ENCODE data around the gene SLAIN1. TPM values are rescaled to one million over a fixed set of nuclear protein-coding genes. Genes with fewer than 3 reads are reported as not detected.

Gene SLAIN1
- total and polyA plus RNA-seq, 10 donors: 8.7 to 32.6 (median 17.0) TPM

GRCh38 chr13:77728265-77729125 is 31.0 kb downstream of the SLAIN1 start:
- no peak overlapping the region for H3K4me3 ChIP-seq
- H3K27me3 ChIP-seq (replicated peaks in 1 of 7): no peaks in the 10 kb centered on the region
- H3K27ac ChIP-seq: no peak overlapping the region
- no peak for TF ChIP-seq POLR2AphosphoS5 (IDR thresholded peaks at IDR 0.05)
- TF ChIP-seq, protein P1, sequence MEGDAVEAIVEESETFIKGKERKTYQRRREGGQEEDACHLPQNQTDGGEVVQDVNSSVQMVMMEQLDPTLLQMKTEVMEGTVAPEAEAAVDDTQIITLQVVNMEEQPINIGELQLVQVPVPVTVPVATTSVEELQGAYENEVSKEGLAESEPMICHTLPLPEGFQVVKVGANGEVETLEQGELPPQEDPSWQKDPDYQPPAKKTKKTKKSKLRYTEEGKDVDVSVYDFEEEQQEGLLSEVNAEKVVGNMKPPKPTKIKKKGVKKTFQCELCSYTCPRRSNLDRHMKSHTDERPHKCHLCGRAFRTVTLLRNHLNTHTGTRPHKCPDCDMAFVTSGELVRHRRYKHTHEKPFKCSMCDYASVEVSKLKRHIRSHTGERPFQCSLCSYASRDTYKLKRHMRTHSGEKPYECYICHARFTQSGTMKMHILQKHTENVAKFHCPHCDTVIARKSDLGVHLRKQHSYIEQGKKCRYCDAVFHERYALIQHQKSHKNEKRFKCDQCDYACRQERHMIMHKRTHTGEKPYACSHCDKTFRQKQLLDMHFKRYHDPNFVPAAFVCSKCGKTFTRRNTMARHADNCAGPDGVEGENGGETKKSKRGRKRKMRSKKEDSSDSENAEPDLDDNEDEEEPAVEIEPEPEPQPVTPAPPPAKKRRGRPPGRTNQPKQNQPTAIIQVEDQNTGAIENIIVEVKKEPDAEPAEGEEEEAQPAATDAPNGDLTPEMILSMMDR (IDR thresholded peaks at IDR 0.05 in 8 of 11, conservative IDR thresholded peaks at IDR 0.05 in 3 of 11): no peak
- 86 to 90% (median 87%) methylated on average over 5 of the region's 5 CpGs for WGBS, 5 donors
- intact Hi-C loops (cut with DNase I; ENCODE audit: low total_unique reads): no loop called here
- H3K4me1 ChIP-seq: peaks cover 0 to 27% (median 12%) of the 10 kb centered on the region in 6 donors
- no peaks in the 10 kb centered on the region for H3K9me3 ChIP-seq
- peaks cover 0 to 34% (median 3%) of the 10 kb centered on the region in 6 donors for H3K36me3 ChIP-seq
- DNase-seq: no peak

DNA sequence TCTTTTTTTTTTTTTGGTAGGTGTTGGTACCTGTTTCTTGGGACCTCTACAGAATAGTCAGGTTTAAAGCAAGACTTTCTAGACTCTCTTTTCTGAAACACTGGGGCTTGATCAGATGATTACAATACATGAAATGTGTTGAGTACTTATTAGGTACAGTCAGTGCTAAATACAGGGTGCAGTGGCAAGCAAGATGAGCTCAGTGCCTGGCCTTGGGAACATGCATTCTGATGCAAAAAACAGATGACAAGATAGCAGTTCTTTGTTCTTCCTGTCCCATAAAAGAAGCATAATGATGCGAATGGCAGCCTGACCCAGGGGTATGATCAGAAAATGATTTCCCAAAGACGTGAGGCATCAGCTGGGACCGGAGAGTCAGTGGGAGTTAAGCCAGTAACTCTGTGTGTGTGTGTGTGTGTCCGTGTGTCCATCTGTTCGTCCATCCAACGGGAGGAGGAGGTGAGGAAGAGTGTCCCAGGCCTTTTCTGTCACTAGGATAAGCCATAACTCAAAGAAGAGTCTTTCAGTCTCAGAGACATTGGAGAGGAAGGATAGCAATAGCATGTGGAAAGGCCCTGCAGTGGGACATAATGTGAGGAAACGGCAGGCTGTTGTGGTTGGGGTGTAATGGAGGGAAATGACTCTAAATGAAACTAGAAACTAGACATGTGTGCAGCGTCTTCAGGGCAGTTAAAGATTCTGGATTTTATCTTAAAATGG is 32.2 kb downstream of the SLAIN1 start:
- no peaks in the 10 kb centered on the region for H3K27me3 ChIP-seq (replicated peaks in 1 of 7)
- TF ChIP-seq POLR2AphosphoS5 (IDR thresholded peaks at IDR 0.05) (no peak), POLR2A (IDR thresholded peaks at IDR 0.05) (no peak)
- TF ChIP-seq, protein P1 (IDR thresholded peaks at IDR 0.05 in 8 of 11, conservative IDR thresholded peaks at IDR 0.05 in 3 of 11): no peak
- intact Hi-C loops (cut with DNase I; ENCODE audit: low total_unique reads): no loop called here
- peak overlapping the region in 1 of 8 donors; percentile 12 for H3K27ac ChIP-seq
- peaks cover 0 to 29% (median under 1%) of the 10 kb centered on the region in 6 donors for H3K36me3 ChIP-seq
- H3K4me1 ChIP-seq: peaks cover 0 to 27% (median 12%) of the 10 kb centered on the region in 6 donors
- no peak for DNase-seq
- H3K9me3 ChIP-seq: no peaks in the 10 kb centered on the region
- no peak overlapping the region for H3K4me3 ChIP-seq
- 56 to 78% (median 68%) methylated on average over 8 of the region's 8 CpGs for WGBS, 5 donors

- H3K27ac ChIP-seq: no peak overlapping the region
- no peak overlapping the region for H3K4me3 ChIP-seq
- no peaks in the 10 kb centered on the region for H3K9me3 ChIP-seq
- peaks cover 0 to 21% (median 0%) of the 10 kb centered on the region in 6 donors for H3K36me3 ChIP-seq
- no peak for DNase-seq
- TF ChIP-seq POLR2AphosphoS5 (IDR thresholded peaks at IDR 0.05): no peak
- TF ChIP-seq, protein P1 (IDR thresholded peaks at IDR 0.05 in 8 of 11, conservative IDR thresholded peaks at IDR 0.05 in 3 of 11): no peak
- no peak for TF ChIP-seq POLR2A (IDR thresholded peaks at IDR 0.05)
- intact Hi-C loops (cut with DNase I; ENCODE audit: low total_unique reads): no loop called here
- H3K4me1 ChIP-seq: peaks cover 0 to 21% (median 12%) of the 10 kb centered on the region in 6 donors
- WGBS, 5 donors: 86 to 98% (median 93%) methylated on average over 1 of the region's 1 CpG
- H3K27me3 ChIP-seq (replicated peaks in 1 of 7): no peaks in the 10 kb centered on the region
Observed at GRCh38 chr13:77730572-77730971, 33.1 kb downstream of the SLAIN1 start.

GRCh38 chr13:77732287-77732686 is 34.8 kb downstream of the SLAIN1 start:
- Histone ChIP-seq H3K9me3 (no peaks in the 10 kb centered on the region), H3K4me1 (peaks cover 0 to 19% (median 11%) of the 10 kb centered on the region in 6 donors), H3K36me3 (peaks cover 0 to 15% (median 0%) of the 10 kb centered on the region in 6 donors), H3K27me3 (replicated peaks in 1 of 7) (no peaks in the 10 kb centered on the region), H3K27ac (no peak overlapping the region), H3K4me3 (no peak overlapping the region)
- intact Hi-C loops (cut with DNase I; ENCODE audit: low total_unique reads): no loop called here
- TF ChIP-seq POLR2AphosphoS5 (IDR thresholded peaks at IDR 0.05): no peak
- DNase-seq: no peak
- WGBS, 5 donors: 92 to 99% (median 95%) methylated on average over 2 of the region's 2 CpGs
